HCT116 (cell line): ENCODE results near the gene TRNP1. TPM values are rescaled to one million over a fixed set of nuclear protein-coding genes. Genes with fewer than 3 reads are reported as not detected.
A peak's percentile ranks its signal among the peaks of the same experiment; 100 is the strongest.

Experiments used
- ATAC-seq: fragments of 200-7000 bp; cut with Tn5 transposase; 2 replicates; pipeline ENCODE4 v1.9.1; 2020; ENCODE audit warnings: mild to moderate bottlenecking, moderate library complexity
- BruUV-seq: library from RNA; stranded (reverse); fragments of 400-500 nt; replicated peaks from 2 replicates; lab custom pipeline; 2021; lab: Mats Ljungman, UMichigan
- CTCF ChIA-PET: fragments of 300-600 bp; sonication (Branson Sonifier 250); formaldehyde crosslinking; loops from one replicate; lab custom pipeline; 2021; ENCODE audit warnings: antibody characterized with exemption; lab: Charles Lee
- POLR2A ChIA-PET: fragments of 300-600, 350-600 bp; sonication (Branson Sonifier 250); formaldehyde crosslinking; loops from one replicate; lab custom pipeline; 2021; ENCODE audit warnings: antibody characterized with exemption; lab: Charles Lee
- RAD21 ChIA-PET, 2 experiments: fragments of 300-600 bp; sonication (Branson Sonifier 250); formaldehyde crosslinking; loops; one replicate each; lab custom pipeline; 2023; ENCODE audit warnings: low total read pairs in 2 of 2; ENCODE audit not compliant: uncharacterized antibody in 2 of 2, unreplicated experiment in 2 of 2, low non-redundant PET in 1 of 2; lab: Charles Lee
- DNase-seq: peaks from one replicate; pipeline ENCODE4 v3.0.0-alpha.2; 2010; ENCODE audit warnings: low read depth, low spot score
- H2AFZ ChIP-seq: fragments of 200-600 bp; shearing (Covaris generic), sonication (generic); 2 replicates; pipeline ENCODE4 v1.6.1; 2017; ENCODE audit warnings: low read depth, mixed run types, mixed read lengths, antibody characterized with exemption, low read length; ENCODE audit not compliant: poor library complexity, severe bottlenecking
- H3K27ac ChIP-seq: 2 replicates; pipeline ENCODE4 v1.5.1; 2012; ENCODE audit warnings: low read depth, low read length
- H3K27me3 ChIP-seq: fragments of 200-600 bp; sonication (generic); 2 replicates; pipeline ENCODE4 v1.6.1; 2016; ENCODE audit warnings: mixed run types, low read length, mixed read lengths; ENCODE audit not compliant: insufficient read depth
- H3K36me3 ChIP-seq, 2 experiments: fragments of 200-500 bp in 1 of 2; fragments of 200-600 bp in 1 of 2; sonication (Bioruptor generic) in 1 of 2; sonication (generic) in 1 of 2; 2 replicates each; pipeline versions ENCODE4 v1.5.1 to v1.6.1; 2014 to 2016; ENCODE audit warnings: low read length in 2 of 2, inconsistent platforms in 1 of 2, mixed read lengths in 1 of 2, mixed run types in 1 of 2; ENCODE audit not compliant: insufficient read depth in 2 of 2, control insufficient read depth in 1 of 2
- H3K4me1 ChIP-seq, 2 experiments: fragments of 200-600 bp in 1 of 2; sonication (generic) in 1 of 2; 2 replicates each; pipeline versions ENCODE4 v1.5.1 to v1.6.1; 2012 to 2017; ENCODE audit warnings: low read length in 2 of 2, inconsistent platforms in 1 of 2, mild to moderate bottlenecking in 1 of 2, mixed read lengths in 1 of 2, mixed run types in 1 of 2, moderate library complexity in 1 of 2; ENCODE audit not compliant: insufficient read depth in 2 of 2, control insufficient read depth in 1 of 2
- H3K4me2 ChIP-seq: fragments of 200-600 bp; sonication (generic); 2 replicates; pipeline ENCODE4 v1.6.1; 2017; ENCODE audit warnings: mixed run types, low read length, mixed read lengths
- H3K4me3 ChIP-seq, 2 experiments: fragments of 200-600 bp in 1 of 2; sonication (generic) in 1 of 2; replicated peaks in 1 of 2; 2 replicates each; pipeline ENCODE4 v1.5.1; 2011 to 2016; ENCODE audit warnings: low read length in 2 of 2, control low read depth in 1 of 2, low read depth in 1 of 2, mild to moderate bottlenecking in 1 of 2, mixed read lengths in 1 of 2, mixed run types in 1 of 2
- H3K79me2 ChIP-seq: fragments of 200-600 bp; sonication (generic); 2 replicates; pipeline ENCODE4 v1.6.1; 2017; ENCODE audit warnings: mild to moderate bottlenecking, mixed run types, low read length, moderate library complexity, mixed read lengths; ENCODE audit not compliant: insufficient read depth
- H3K9ac ChIP-seq: fragments of 200-600 bp; sonication (generic); 2 replicates; pipeline ENCODE4 v1.6.1; 2016; ENCODE audit warnings: low read length, mixed read lengths
- H3K9me2 ChIP-seq: fragments of 200-600 bp; sonication (generic), shearing (Covaris generic); 2 replicates; pipeline ENCODE4 v1.6.1; 2017; ENCODE audit warnings: mixed run types, mild to moderate bottlenecking, moderate library complexity; ENCODE audit not compliant: insufficient read depth
- H3K9me3 ChIP-seq, 2 experiments: fragments of 200-500 bp in 1 of 2; fragments of 200-600 bp in 1 of 2; sonication (Bioruptor generic) in 1 of 2; sonication (generic) in 1 of 2; 2 replicates each; pipeline ENCODE4 v1.6.1; 2014 to 2017; ENCODE audit warnings: low read length in 2 of 2, mixed read lengths in 2 of 2, inconsistent platforms in 1 of 2, low read depth in 1 of 2, mild to moderate bottlenecking in 1 of 2, mixed run types in 1 of 2, moderate library complexity in 1 of 2; ENCODE audit not compliant: control insufficient read depth in 1 of 2, insufficient read depth in 1 of 2
- H4K20me1 ChIP-seq: fragments of 200-600 bp; sonication (generic), shearing (Covaris generic); 2 replicates; pipeline ENCODE4 v1.6.1; 2017; ENCODE audit warnings: mixed run types, mild to moderate bottlenecking, moderate library complexity; ENCODE audit not compliant: insufficient read depth
- ATF3 ChIP-seq: IDR thresholded peaks from 2 replicates; pipeline ENCODE4 v1.6.1; 2012
- CEBPB ChIP-seq: IDR thresholded peaks from 2 replicates; pipeline ENCODE4 v1.6.1; 2012; ENCODE audit warnings: low read depth
- ELF1 ChIP-seq: IDR thresholded peaks from 2 replicates; pipeline ENCODE4 v1.6.1; 2012; ENCODE audit warnings: low read depth, borderline replicate concordance
- EZH2 ChIP-seq: fragments of 200-600 bp; sonication (generic); IDR thresholded peaks from 2 replicates; pipeline ENCODE4 v1.6.1; 2017; ENCODE audit warnings: antibody characterized with exemption, mixed run types
- EZH2phosphoT487 ChIP-seq: fragments of 200-600 bp; IDR thresholded peaks from 2 replicates; pipeline ENCODE4 v1.6.1; 2018; ENCODE audit warnings: antibody characterized with exemption, borderline replicate concordance
- POLR2A ChIP-seq: IDR thresholded peaks from 2 replicates; pipeline ENCODE4 v1.7.0; 2011; ENCODE audit warnings: borderline replicate concordance; ENCODE audit not compliant: insufficient read depth, insufficient read length; ENCODE audit errors: extremely low read depth
- RAD21 ChIP-seq: IDR thresholded peaks from 2 replicates; pipeline ENCODE4 v1.6.1; 2012; ENCODE audit warnings: low read depth, mild to moderate bottlenecking
- REST ChIP-seq: IDR thresholded peaks from 2 replicates; pipeline ENCODE4 v1.6.1; 2012; ENCODE audit warnings: low read depth
- SP1 ChIP-seq: IDR thresholded peaks from 2 replicates; pipeline ENCODE4 v1.6.1; 2012; ENCODE audit warnings: low read depth
- SRF ChIP-seq: IDR thresholded peaks from 2 replicates; pipeline ENCODE4 v1.6.1; 2012; ENCODE audit warnings: low read depth
- YY1 ChIP-seq: IDR thresholded peaks from 2 replicates; pipeline ENCODE4 v1.6.1; 2011; ENCODE audit warnings: low read length, low read depth, moderate library complexity, mild to moderate bottlenecking; ENCODE audit not compliant: insufficient replicate concordance; ENCODE audit errors: extremely low read depth
- ZBTB33 ChIP-seq: IDR thresholded peaks from 2 replicates; pipeline ENCODE4 v1.6.1; 2011; ENCODE audit warnings: mild to moderate bottlenecking, low read length, moderate library complexity; ENCODE audit not compliant: insufficient replicate concordance; ENCODE audit errors: extremely low read depth
- ZNF274 ChIP-seq: fragments of 200-500 bp; sonication (Bioruptor generic); IDR thresholded peaks from 2 replicates; pipeline ENCODE4 v1.6.1; 2014; ENCODE audit warnings: mild to moderate bottlenecking, low read depth, low read length, inconsistent platforms
- intact Hi-C: fragments of 100-400 bp; cut with micrococcal nuclease; formaldehyde crosslinking; loops from 2 replicates; pipeline ENCODE4 v1.10.0; 2022
- total RNA-seq: library from RNA; stranded (reverse); gene quantifications from one replicate; pipeline ENCODE4 v1.2.1, GENCODE V29; 2021; ENCODE audit not compliant: unreplicated experiment

TRNP1 gene
- total RNA-seq, 1 experiment from 2014 or later, result 76.9 TPM

- H3K4me3 ChIP-seq, result no peak overlapping the region
- peak overlapping the region; percentile 18; the same call in 1 of the 2 replicates for H3K27ac ChIP-seq
- no peaks in the 10 kb centered on the region for H3K79me2 ChIP-seq
- H4K20me1 ChIP-seq, result no peaks in the 10 kb centered on the region
- H3K9me3 ChIP-seq, result no peaks in the 10 kb centered on the region
- ChIA-PET CTCF (interaction anchor here (1.0 to 1.5 kb wide), 4 partner anchors 9 to 30 kb away, joined by 3 to 11 read pairs (median 4); no protein-coding TSS in a partner anchor), RAD21 (no interaction called here), POLR2A (interaction anchor here (2.5 kb wide), 1 partner anchor 14 kb away, joined by 9 read pairs; no protein-coding TSS in a partner anchor)
- no peak overlapping the region for H3K9ac ChIP-seq
- peak overlapping the region; percentile 94 for H2AFZ ChIP-seq
- no TSS peak for BruUV-seq
- no peaks in the 10 kb centered on the region for H3K27me3 ChIP-seq
- DNase-seq, result no peak
- H3K4me2 ChIP-seq, result peak overlapping the region; percentile 65
- no peaks in the 10 kb centered on the region for H3K9me2 ChIP-seq
- TF ChIP-seq EZH2phosphoT487 (no peak), POLR2A (no peak), ZBTB33 (no peak), SP1 (no peak), CEBPB (no peak), EZH2 (no peak), ZNF274 (no peak), SRF (no peak), YY1 (no peak), REST (no peak), ELF1 (no peak), RAD21 (no peak), ATF3 (no peak)
- ATAC-seq, result no peak
- intact Hi-C loops, result no loop called here
- peaks cover 32 to 38% of the 10 kb centered on the region in 2 experiments for H3K4me1 ChIP-seq
- no peaks in the 10 kb centered on the region for H3K36me3 ChIP-seq
These were observed 34.2 kb downstream of the TRNP1 start for GRCh38 chr1:27027575-27028250.
